HG03460 (cell line): ENCODE results near the gene CA6.
"Not testable (repeated sequence)": the region's sequence is repeated elsewhere in the genome, so short reads cannot be mapped to it uniquely, and the experiment has no call there.

Experiments
- ATAC-seq: cut with Tn5 transposase; IDR thresholded peaks from one replicate; pipeline ENCODE4 v1.9.1; 2021; ENCODE audit not compliant: unreplicated experiment

The CA6 gene

GRCh38 chr1:8968902-8969301 is 23.2 kb downstream of the CA6 start:
- ATAC-seq = not testable (repeated sequence)

- ATAC-seq = no peak
Measured at GRCh38 chr1:8969937-8970336, 24.3 kb downstream of the CA6 start.

GRCh38 chr1:8970870-8971337 is 25.2 kb downstream of the CA6 start:
- ATAC-seq = no peak

- no peak for ATAC-seq
Measured at GRCh38 chr1:8974551-8974950, 28.9 kb downstream of the CA6 start.

GRCh38 chr1:8976338-8976737 is 30.7 kb downstream of the CA6 start:
- ATAC-seq = no peak

- no peak for ATAC-seq
Measured at GRCh38 chr1:8976896-8977450, 31.3 kb downstream of the CA6 start.

GRCh38 chr1:8980656-8981055 is 35.0 kb downstream of the CA6 start:
- ATAC-seq = no peak

GRCh38 chr1:8981169-8981568 is 35.5 kb downstream of the CA6 start:
- no peak for ATAC-seq

- ATAC-seq = no peak
Measured at GRCh38 chr1:8984203-8984602, 38.5 kb downstream of the CA6 start.

- ATAC-seq = no peak
Measured at GRCh38 chr1:8984990-8985389, 39.3 kb downstream of the CA6 start.

- ATAC-seq = no peak
Measured at GRCh38 chr1:8985915-8986813, 40.5 kb downstream of the CA6 start.

GRCh38 chr1:8986814-8987190 is 41.1 kb downstream of the CA6 start:
- no peak for ATAC-seq

GRCh38 chr1:8987881-8988617 is 42.4 kb downstream of the CA6 start:
- no peak for ATAC-seq

- no peak for ATAC-seq
Measured at GRCh38 chr1:8988618-8988967, 42.9 kb downstream of the CA6 start.

GRCh38 chr1:8989061-8989460 is 43.4 kb downstream of the CA6 start:
- ATAC-seq = no peak

- ATAC-seq = no peak
Measured at GRCh38 chr1:8989821-8990220, 44.2 kb downstream of the CA6 start.

- no peak for ATAC-seq
Measured at GRCh38 chr1:8992936-8993687, 47.4 kb downstream of the CA6 start.

GRCh38 chr1:8993962-8994675 is 48.5 kb downstream of the CA6 start:
- not testable (repeated sequence) for ATAC-seq

GRCh38 chr1:9001534-9002214 is 56.0 kb downstream of the CA6 start:
- not testable (repeated sequence) for ATAC-seq

- not testable (repeated sequence) for ATAC-seq
Measured at GRCh38 chr1:9002215-9002560, 56.5 kb downstream of the CA6 start.
